ENCODE data around the gene PCNX2. TPM values are rescaled to one million over a fixed set of nuclear protein-coding genes. Genes with fewer than 3 reads are reported as not detected.

The PCNX2 gene
- total and polyA plus RNA-seq, 2 donors (not counting 3 experiments of a cell fraction or from before 2014, with no cell fraction given): 6.6 to 11.0 TPM

DNA sequence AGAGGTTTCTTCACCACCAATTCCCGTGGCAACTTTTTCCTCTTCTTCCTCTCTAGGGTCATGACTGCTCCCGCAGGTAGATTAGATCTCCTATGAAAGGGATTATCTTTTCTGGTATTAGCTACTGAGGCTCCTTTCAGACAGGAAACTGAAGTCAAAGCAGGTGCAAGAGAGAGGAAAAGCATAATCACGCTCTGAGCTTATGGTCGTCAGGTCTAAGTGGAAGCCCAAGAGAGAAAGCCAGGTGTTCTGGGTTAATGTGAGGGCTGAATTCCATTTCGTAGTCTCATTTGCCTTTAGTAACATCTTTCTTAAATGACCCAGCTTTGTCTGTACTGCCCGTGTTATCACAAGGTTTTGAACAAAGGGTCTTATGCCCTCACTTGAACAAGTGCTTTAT lies 23.7 kb upstream of the PCNX2 start:
- no peak for DNase-seq (ENCODE audit: low read depth, low spot score)
- H4K20me1 ChIP-seq (replicated peaks; ENCODE audit: control insufficient read depth, extremely low read depth, insufficient read depth, low read length): no peaks in the 10 kb centered on the region
- H3K9me3 ChIP-seq (replicated peaks; ENCODE audit: control insufficient read depth, insufficient read depth, low read length): no peaks in the 10 kb centered on the region
- no peaks in the 10 kb centered on the region for H3K79me2 ChIP-seq (ENCODE audit: control insufficient read depth, insufficient read depth, low read length)
- intact Hi-C loops (cut with micrococcal nuclease): no loop called here
- H3K4me2 ChIP-seq (ENCODE audit: insufficient read depth, low read length): no peak overlapping the region
- no peak overlapping the region for H3K4me3 ChIP-seq (replicated peaks in 1 of 3; ENCODE audit: insufficient read depth in 1 of 3, low read depth in 1 of 3, low read length in 3 of 3)
- no peak for FAIRE-seq
- TF ChIP-seq JUN (IDR thresholded peaks at IDR 0.05; ENCODE audit: borderline replicate concordance, insufficient read depth, insufficient read length, low read depth) (no peak), POLR2AphosphoS5 (IDR thresholded peaks at IDR 0.05; ENCODE audit: insufficient read depth, low read depth, low read length) (no peak)
- POLR2A ChIA-PET: no interaction called here
- H3K9ac ChIP-seq (replicated peaks; ENCODE audit: extremely low read depth, insufficient read depth, low read length): no peak overlapping the region
- H3K27ac ChIP-seq (ENCODE audit: insufficient read depth, low read depth, low read length): no peak overlapping the region
- H2AFZ ChIP-seq (ENCODE audit: low read depth, low read length): no peak overlapping the region
- no peaks in the 10 kb centered on the region for H3K9me1 ChIP-seq (replicated peaks; ENCODE audit: control insufficient read depth, extremely low read depth, insufficient read depth, low read length)
- no TSS peak for BruUV-seq (replicated peaks)
- no peaks in the 10 kb centered on the region for H3K36me3 ChIP-seq (ENCODE audit: control insufficient read depth in 2 of 2, extremely low read depth in 1 of 2, insufficient read depth in 2 of 2, low read length in 2 of 2)
- dilution Hi-C loops (cut with MboI; ENCODE audit: extremely low pct_ligation_motif_present, low sequenced_read_pairs): no loop called here
- H3K4me1 ChIP-seq (ENCODE audit: control insufficient read depth, extremely low read depth, insufficient read depth, low read length): no peaks in the 10 kb centered on the region
- H3K27me3 ChIP-seq (ENCODE audit: control insufficient read depth in 2 of 2, insufficient read depth in 2 of 2, low read length in 2 of 2): peaks cover 3 to 6% of the 10 kb centered on the region in 2 experiments
- CTCF ChIA-PET: interaction anchor here (1.1 kb wide), 1 partner anchor 15 kb away, joined by 3 read pairs; no protein-coding TSS in a partner anchor

DNA sequence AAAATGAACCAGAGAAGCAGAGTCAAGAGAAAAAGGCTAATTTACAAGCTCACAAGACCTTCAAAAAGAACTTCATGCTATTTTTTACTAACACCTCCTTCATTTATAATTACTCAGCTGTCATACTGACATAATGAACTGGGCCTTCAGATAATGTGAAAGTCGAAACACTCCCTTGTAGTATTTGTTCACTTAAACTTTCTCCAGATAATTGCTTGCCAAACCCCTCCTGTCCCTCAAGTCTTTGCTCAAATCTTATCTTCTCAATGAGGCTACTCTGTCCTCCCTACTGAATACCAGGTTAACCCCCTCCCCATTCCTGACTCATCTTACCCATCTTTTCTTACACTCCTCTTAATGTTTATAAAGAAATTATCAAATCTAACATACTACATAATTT lies 20.9 kb upstream of the PCNX2 start:
- no peaks in the 10 kb centered on the region for H3K9me1 ChIP-seq (replicated peaks; ENCODE audit: control insufficient read depth, extremely low read depth, insufficient read depth, low read length)
- no peak overlapping the region for H3K4me3 ChIP-seq (replicated peaks in 1 of 3; ENCODE audit: insufficient read depth in 1 of 3, low read depth in 1 of 3, low read length in 3 of 3)
- dilution Hi-C loops (cut with MboI; ENCODE audit: extremely low pct_ligation_motif_present, low sequenced_read_pairs): no loop called here
- DNase-seq (ENCODE audit: low read depth, low spot score) (no peak), FAIRE-seq (no peak)
- no peaks in the 10 kb centered on the region for H3K9me3 ChIP-seq (replicated peaks; ENCODE audit: control insufficient read depth, insufficient read depth, low read length)
- H4K20me1 ChIP-seq (replicated peaks; ENCODE audit: control insufficient read depth, extremely low read depth, insufficient read depth, low read length): no peaks in the 10 kb centered on the region
- no TSS peak for BruUV-seq (replicated peaks)
- POLR2A ChIA-PET: no interaction called here
- no peak for TF ChIP-seq MYC (IDR thresholded peaks at IDR 0.05; ENCODE audit: low read depth, low read length)
- no peak for TF ChIP-seq JUN (IDR thresholded peaks at IDR 0.05; ENCODE audit: borderline replicate concordance, insufficient read depth, insufficient read length, low read depth)
- no peak for TF ChIP-seq POLR2A (IDR thresholded peaks at IDR 0.05; ENCODE audit: low read depth, low read length)
- no peak for TF ChIP-seq FOS (IDR thresholded peaks at IDR 0.05; ENCODE audit: borderline replicate concordance, insufficient read depth, low read length)
- no peak for TF ChIP-seq GATA2 (IDR thresholded peaks at IDR 0.05; ENCODE audit: insufficient read depth, insufficient read length, low read depth, low read length)
- TF ChIP-seq, protein P1, sequence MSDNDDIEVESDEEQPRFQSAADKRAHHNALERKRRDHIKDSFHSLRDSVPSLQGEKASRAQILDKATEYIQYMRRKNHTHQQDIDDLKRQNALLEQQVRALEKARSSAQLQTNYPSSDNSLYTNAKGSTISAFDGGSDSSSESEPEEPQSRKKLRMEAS (IDR thresholded peaks at IDR 0.05; ENCODE audit: insufficient read depth, insufficient read length): no peak
- TF ChIP-seq POLR2AphosphoS5 (IDR thresholded peaks at IDR 0.05; ENCODE audit: insufficient read depth, low read depth, low read length): no peak
- TF ChIP-seq EZH2 (IDR thresholded peaks at IDR 0.05; ENCODE audit: borderline replicate concordance, low read depth, low read length, severe bottlenecking): no peak
- TF ChIP-seq, protein P2, sequence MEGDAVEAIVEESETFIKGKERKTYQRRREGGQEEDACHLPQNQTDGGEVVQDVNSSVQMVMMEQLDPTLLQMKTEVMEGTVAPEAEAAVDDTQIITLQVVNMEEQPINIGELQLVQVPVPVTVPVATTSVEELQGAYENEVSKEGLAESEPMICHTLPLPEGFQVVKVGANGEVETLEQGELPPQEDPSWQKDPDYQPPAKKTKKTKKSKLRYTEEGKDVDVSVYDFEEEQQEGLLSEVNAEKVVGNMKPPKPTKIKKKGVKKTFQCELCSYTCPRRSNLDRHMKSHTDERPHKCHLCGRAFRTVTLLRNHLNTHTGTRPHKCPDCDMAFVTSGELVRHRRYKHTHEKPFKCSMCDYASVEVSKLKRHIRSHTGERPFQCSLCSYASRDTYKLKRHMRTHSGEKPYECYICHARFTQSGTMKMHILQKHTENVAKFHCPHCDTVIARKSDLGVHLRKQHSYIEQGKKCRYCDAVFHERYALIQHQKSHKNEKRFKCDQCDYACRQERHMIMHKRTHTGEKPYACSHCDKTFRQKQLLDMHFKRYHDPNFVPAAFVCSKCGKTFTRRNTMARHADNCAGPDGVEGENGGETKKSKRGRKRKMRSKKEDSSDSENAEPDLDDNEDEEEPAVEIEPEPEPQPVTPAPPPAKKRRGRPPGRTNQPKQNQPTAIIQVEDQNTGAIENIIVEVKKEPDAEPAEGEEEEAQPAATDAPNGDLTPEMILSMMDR (IDR thresholded peaks at IDR 0.05; ENCODE audit: extremely low read depth in 1 of 2, insufficient read depth in 1 of 2, low read depth in 1 of 2, low read length in 2 of 2): no peak
- H3K4me1 ChIP-seq (ENCODE audit: control insufficient read depth, extremely low read depth, insufficient read depth, low read length): no peaks in the 10 kb centered on the region
- CTCF ChIA-PET: interaction anchor here (1.0 to 2.4 kb wide), 3 partner anchors 12 to 815 kb away, joined by 3 to 21 read pairs (median 3); no protein-coding TSS in a partner anchor
- H3K79me2 ChIP-seq (ENCODE audit: control insufficient read depth, insufficient read depth, low read length): no peaks in the 10 kb centered on the region
- H3K36me3 ChIP-seq (ENCODE audit: control insufficient read depth in 2 of 2, extremely low read depth in 1 of 2, insufficient read depth in 2 of 2, low read length in 2 of 2): no peaks in the 10 kb centered on the region
- intact Hi-C loops (cut with micrococcal nuclease): no loop called here
- H3K9ac ChIP-seq (replicated peaks; ENCODE audit: extremely low read depth, insufficient read depth, low read length): no peak overlapping the region
- H3K4me2 ChIP-seq (ENCODE audit: insufficient read depth, low read length): no peak overlapping the region
- H2AFZ ChIP-seq (ENCODE audit: low read depth, low read length): no peak overlapping the region
- H3K27me3 ChIP-seq (ENCODE audit: control insufficient read depth in 2 of 2, insufficient read depth in 2 of 2, low read length in 2 of 2): peaks cover 0 to 12% of the 10 kb centered on the region in 2 experiments
- H3K27ac ChIP-seq (ENCODE audit: insufficient read depth, low read depth, low read length): no peak overlapping the region
